ENCODE measurements around the gene PRX.
A peak's percentile ranks its signal among the peaks of the same experiment; 100 is the strongest.
"Not testable (repeated sequence)": the region's sequence is repeated elsewhere in the genome, so short reads cannot be mapped to it uniquely, and the experiment has no call there.

The PRX gene

DNA sequence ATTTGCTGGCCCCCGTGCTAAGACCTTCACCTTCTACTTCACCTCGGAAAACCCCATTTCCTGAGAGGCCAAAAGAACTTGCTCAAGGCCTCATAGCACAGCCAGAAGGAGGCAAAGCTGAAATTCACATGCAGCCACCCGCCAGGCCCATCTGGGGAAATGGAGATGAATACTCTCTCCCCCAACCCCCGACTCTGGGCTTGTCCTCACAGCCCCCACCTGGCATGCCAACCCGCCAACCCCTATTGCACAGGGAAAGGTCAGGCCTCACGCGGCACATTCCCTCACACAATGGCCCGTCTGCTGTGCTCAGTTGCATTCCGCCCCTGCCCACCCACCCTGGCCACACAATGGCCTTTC, 3.2 kb downstream of the PRX start:
- no peak for DNase-seq (ENCODE audit: low spot score)
- TF ChIP-seq, protein P1, sequence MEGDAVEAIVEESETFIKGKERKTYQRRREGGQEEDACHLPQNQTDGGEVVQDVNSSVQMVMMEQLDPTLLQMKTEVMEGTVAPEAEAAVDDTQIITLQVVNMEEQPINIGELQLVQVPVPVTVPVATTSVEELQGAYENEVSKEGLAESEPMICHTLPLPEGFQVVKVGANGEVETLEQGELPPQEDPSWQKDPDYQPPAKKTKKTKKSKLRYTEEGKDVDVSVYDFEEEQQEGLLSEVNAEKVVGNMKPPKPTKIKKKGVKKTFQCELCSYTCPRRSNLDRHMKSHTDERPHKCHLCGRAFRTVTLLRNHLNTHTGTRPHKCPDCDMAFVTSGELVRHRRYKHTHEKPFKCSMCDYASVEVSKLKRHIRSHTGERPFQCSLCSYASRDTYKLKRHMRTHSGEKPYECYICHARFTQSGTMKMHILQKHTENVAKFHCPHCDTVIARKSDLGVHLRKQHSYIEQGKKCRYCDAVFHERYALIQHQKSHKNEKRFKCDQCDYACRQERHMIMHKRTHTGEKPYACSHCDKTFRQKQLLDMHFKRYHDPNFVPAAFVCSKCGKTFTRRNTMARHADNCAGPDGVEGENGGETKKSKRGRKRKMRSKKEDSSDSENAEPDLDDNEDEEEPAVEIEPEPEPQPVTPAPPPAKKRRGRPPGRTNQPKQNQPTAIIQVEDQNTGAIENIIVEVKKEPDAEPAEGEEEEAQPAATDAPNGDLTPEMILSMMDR (IDR thresholded peaks at IDR 0.05; ENCODE audit: extremely low read depth, missing control alignments): no peak

DNA sequence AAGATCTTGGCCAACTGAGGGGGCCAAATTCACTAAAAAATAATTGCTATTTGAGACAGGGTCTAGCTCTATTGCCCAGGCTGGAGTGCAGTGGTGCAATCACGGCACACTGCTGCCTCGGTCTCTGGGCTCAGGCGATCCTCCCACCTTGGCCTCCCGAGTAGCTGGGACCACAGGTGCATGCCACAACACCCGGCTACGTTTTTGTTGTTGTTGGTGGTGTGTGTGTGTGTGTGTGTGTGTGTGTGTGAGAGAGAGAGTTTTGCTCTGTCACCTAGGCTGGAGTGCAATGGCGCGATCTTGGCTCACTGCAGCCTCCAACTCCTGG, 4.6 kb downstream of the PRX start:
- not testable (repeated sequence) for DNase-seq (ENCODE audit: low spot score)

DNA sequence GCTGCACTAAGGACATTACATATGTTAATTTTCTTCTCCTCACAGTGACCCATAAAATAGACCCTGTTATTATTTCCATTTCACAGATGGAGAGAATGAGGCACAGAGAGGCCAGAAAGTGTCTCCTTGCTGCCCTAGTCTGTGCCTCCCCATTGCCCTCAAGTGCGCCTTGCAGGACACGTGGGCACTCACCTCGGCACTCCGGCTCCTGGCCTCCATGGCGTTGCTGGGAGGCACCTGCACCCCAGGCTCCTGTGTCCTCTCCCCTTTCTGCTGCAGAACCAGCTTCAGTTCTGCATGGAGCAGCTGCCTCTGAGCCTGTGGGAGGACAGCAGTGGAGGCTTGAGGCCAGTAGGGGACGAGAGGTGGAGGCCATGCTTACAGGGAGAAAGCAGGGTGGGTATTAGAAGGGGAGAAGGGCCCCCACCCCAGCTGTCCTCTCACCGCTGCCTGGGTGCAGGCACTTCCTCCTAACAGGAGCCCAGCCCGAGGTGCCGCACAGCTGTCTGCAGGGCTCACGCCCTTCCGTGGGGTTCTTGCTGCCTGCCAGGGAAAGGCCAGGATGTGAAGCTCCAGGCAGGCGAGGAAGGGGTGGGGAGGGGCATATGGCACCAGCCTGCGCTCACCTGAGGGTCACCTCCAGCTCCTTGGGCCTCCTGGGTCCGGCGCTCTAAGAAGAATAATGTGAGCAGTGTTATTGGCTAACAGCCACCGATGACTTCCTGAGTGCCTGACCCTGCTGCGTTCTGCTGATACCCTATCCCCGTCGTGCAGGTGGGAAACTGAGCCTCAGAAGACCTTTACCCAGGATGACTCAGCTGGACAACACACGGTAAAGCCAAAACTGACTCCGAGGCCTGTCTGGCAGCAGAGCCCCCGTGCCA, 5.2 kb downstream of the PRX start:
- DNase-seq (ENCODE audit: low spot score): no peak
- TF ChIP-seq, protein P1 (IDR thresholded peaks at IDR 0.05; ENCODE audit: extremely low read depth, missing control alignments): no peak

DNA sequence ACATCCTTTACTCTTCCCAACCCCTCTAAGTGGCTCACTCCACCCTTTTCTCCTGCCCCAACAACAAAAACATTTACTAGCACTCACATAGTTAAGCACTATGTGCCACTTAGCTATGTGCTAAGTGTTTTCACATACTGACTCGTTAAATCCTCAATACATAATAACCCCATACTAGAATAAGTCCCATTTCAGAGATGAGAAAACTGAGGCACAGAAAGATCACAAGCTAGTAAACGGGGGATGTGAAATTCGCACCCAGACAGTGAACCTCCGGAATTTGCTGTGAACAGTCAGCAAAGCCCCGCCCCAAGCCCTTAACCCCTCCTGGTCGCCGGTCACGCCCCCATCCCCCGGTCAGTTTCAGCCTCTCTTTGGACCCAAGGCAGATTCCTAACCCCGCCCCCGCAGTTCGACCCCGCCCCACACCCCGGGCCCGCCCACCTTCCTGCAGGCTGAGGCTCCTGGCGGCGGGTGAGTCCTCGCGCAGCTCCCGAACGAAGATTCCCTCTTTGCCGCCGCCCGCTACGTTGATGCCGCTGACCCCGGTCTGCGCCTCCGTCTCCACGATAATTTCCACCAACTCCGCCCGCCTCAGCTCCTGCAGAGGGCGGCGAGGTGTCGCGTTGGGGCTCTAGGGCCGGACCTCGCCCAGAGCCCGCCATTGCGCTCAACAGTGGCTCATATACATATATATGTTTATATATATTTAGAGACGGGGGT, 9.8 kb downstream of the PRX start:
- peak; percentile 97 for DNase-seq (ENCODE audit: low spot score)
- TF ChIP-seq, protein P1 (IDR thresholded peaks at IDR 0.05; ENCODE audit: extremely low read depth, missing control alignments): no peak

DNA sequence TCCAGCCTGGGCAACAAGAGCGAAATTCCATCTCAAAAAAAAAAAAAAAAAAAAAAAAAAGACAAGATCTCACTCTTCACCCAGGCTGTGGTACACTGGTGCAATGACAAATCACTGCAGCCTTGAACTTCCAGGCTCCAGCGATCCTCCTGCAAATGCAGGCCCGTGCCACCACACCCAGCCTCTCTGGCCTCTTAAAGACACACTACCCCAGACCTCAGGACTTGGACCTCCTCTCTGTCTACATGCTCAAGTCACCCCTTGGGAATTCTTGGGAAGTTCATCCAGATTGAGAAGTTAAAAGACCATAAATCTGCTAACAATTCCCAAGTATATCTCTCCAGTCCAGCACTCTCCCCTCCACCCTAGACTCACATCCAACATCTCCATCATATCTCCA, 12.6 kb downstream of the PRX start:
- TF ChIP-seq, protein P1 (IDR thresholded peaks at IDR 0.05; ENCODE audit: extremely low read depth, missing control alignments): no peak
- no peak for DNase-seq (ENCODE audit: low spot score)

DNA sequence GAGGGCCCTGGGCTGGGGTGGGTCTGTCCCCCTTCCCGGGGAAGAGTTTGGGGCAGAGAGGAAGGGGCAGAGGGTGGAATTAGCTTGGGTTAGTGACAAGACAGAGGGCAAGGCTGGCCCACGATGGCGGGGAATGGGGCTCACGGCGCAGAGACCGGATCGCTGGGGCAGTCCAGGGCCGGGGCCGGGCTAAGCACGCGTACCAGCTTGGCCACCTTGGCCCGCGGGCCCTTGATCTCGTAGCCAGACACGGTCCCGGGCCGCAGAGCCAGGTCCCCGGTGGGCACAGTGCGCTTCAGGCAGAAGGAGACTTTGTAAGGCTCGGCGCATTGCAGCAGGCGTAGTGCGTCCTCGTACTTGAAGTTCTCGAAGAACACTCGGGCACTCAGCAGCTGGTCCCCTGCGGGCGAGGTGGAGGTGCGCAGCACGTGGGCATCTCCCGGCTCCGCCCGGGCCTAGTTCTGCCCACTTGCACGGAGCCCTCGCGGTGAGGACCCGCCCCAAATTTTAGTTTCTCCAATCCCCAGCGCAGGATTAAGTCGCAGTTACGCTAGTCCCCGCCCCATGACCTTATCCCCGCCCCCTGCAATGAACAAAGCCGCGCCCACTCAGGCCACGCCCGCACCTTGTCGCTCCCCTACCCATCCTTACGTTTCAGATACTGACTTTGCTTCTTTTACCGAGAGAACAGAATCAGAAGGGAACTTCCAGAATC, 14.6 kb downstream of the PRX start:
- peak; percentile 69 for DNase-seq (ENCODE audit: low spot score)
- TF ChIP-seq, protein P1 (IDR thresholded peaks at IDR 0.05; ENCODE audit: extremely low read depth, missing control alignments): no peak

DNA sequence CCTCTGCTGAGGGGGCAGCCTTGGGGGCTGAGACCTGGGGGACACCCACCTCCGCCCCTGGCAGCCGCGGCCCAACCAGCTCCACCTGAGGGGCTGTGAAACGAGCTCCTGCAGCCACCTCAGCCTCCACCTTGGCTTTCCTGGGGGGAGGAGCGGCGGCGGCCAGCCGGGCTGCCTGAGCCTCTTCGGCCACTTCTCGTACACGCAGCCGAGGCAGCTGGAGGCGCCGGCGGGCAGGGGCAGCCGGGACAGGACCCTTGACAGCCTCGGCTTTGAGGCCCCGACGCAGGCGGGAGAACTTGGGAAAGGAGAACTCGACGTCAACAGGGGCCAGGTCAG, 15.6 kb downstream of the PRX start:
- TF ChIP-seq, protein P1 (IDR thresholded peaks at IDR 0.05; ENCODE audit: extremely low read depth, missing control alignments): no peak
- no peak for DNase-seq (ENCODE audit: low spot score)
